ENCODE data around the gene NSD1. TPM values are rescaled to one million over a fixed set of nuclear protein-coding genes. Genes with fewer than 3 reads are reported as not detected.

NSD1 gene
- total and polyA plus RNA-seq, 2 of the 8 experiments (the other 6 are each of a cell fraction or from before 2014, with no cell fraction given), result 22.8 to 168 TPM

DNA sequence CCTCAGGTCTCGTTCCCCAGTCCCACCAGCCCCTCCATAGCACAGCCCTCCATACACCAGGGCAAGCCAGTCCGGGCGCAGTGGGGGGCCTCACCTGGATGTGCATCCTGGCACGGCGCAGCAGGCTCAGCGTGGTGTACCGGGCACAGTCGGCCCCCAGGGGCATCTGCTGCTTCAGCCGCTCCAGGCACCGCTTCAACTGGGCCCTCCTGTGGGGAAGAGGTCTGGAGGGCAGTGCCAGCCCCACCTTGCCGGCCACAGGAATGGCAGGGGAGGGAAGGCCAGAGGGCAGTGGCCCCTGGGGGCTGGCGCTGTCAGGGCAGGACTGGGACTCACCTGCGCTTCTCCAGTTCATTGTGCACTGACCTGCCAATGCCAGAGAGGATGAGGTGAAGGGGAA is 176.8 kb downstream of the NSD1 start:
- Histone ChIP-seq H4K5ac (ENCODE audit: insufficient read length, low read depth, low read length) (no peak overlapping the region), H3K23me2 (ENCODE audit: low read depth, low read length) (peaks cover 11% of the 10 kb centered on the region), H3K4ac (replicated peaks; ENCODE audit: insufficient read length, low read depth, low read length) (no peak overlapping the region), H2AK5ac (ENCODE audit: low read depth, low read length) (no peak overlapping the region), H2BK20ac (ENCODE audit: low read length) (0 out of 2 replicates have a peak overlapping the region, but pooled peaks have one; percentile 1), H3K36me3 (ENCODE audit: control insufficient read depth in 2 of 4, insufficient read depth in 4 of 4, low read length in 3 of 4) (peaks cover 3 to 17% (median 12%) of the 10 kb centered on the region in 4 experiments; a peak in 6 of 8 replicates), H3K4me2 (ENCODE audit: insufficient read depth in 1 of 2, low read depth in 2 of 2, low read length in 2 of 2) (peak overlapping the region in 1 of 2 experiments; percentile 97; a peak in 1 of 4 replicates), H2AFZ (ENCODE audit: low read length) (no peak overlapping the region), H3K79me2 (ENCODE audit: control insufficient read depth in 1 of 2, insufficient read depth in 2 of 2, low read length in 2 of 2) (peaks cover 0 to 4% of the 10 kb centered on the region in 2 experiments; a peak in 1 of 4 replicates), H3K27me3 (replicated peaks in 1 of 4; ENCODE audit: control insufficient read depth in 3 of 4, extremely low read depth in 1 of 4, insufficient read depth in 3 of 4, low read length in 3 of 4) (no peaks in the 10 kb centered on the region), H3K27ac (ENCODE audit: low read depth, low read length) (no peak overlapping the region), H3K14ac (ENCODE audit: insufficient read length) (no peak overlapping the region), H3K9ac (replicated peaks in 1 of 4; ENCODE audit: extremely low read depth in 1 of 4, low read depth in 3 of 4, low read length in 3 of 4) (no peak overlapping the region), H3K18ac (ENCODE audit: extremely low read depth, low read length) (no peak overlapping the region), H4K8ac (ENCODE audit: extremely low read depth, insufficient read depth, low read length) (no peak overlapping the region), H3K4me3 (ENCODE audit: extremely low read depth in 1 of 4, insufficient read depth in 2 of 4, low read depth in 3 of 4, low read length in 4 of 4) (peak overlapping the region in 1 of 4 experiments; percentile 64; a peak in 1 of 8 replicates), H3K4me1 (replicated peaks in 1 of 4; ENCODE audit: control insufficient read depth in 3 of 4, insufficient read depth in 4 of 4, low read length in 3 of 4) (peaks cover 0 to 19% (median 14%) of the 10 kb centered on the region in 4 experiments; a peak in 6 of 7 replicates), H4K20me1 (replicated peaks in 1 of 2; ENCODE audit: control insufficient read depth in 1 of 2, insufficient read depth in 2 of 2, low read length in 2 of 2) (peaks cover 5 to 11% of the 10 kb centered on the region in 2 experiments), H4K91ac (replicated peaks; ENCODE audit: insufficient read length, low read length) (no peak overlapping the region), H3K56ac (replicated peaks; ENCODE audit: insufficient read length, low read depth, low read length) (no peak overlapping the region), H3K79me1 (ENCODE audit: low read depth, low read length) (no peaks in the 10 kb centered on the region; the same call in 1 of the 2 replicates), H2BK5ac (ENCODE audit: low read depth, low read length) (no peak overlapping the region), H2BK12ac (ENCODE audit: low read depth, low read length) (no peak overlapping the region), H3K9me3 (ENCODE audit: insufficient read depth in 2 of 2, low read depth in 1 of 2, low read length in 1 of 2) (no peaks in the 10 kb centered on the region), H2BK15ac (ENCODE audit: low read length) (no peak overlapping the region), H3K23ac (ENCODE audit: insufficient read length) (no peak overlapping the region), H2BK120ac (replicated peaks; ENCODE audit: low read depth, low read length) (no peak overlapping the region)
- ChIA-PET POLR2A (ENCODE audit: partially characterized antibody) (interaction anchor here (0.7 to 6.0 kb wide), 14 partner anchors 8 to 195 kb away, joined by 3 to 26 read pairs (median 4); partner anchors contain the start of genes PRELID1 and RAB24), CTCF (ENCODE audit: partially characterized antibody) (interaction anchor here (0.6 to 16.6 kb wide), 45 partner anchors 9 to 495 kb away, joined by 3 to 251 read pairs (median 5); partner anchors contain the start of genes F12, GRK6, LMAN2 and PDLIM7)
- FAIRE-seq, result no peak
- no peak for TF ChIP-seq POLR2AphosphoS5 (IDR thresholded peaks at IDR 0.05; ENCODE audit: low read depth, low read length)
- TF ChIP-seq POU5F1 (IDR thresholded peaks at IDR 0.05; ENCODE audit: low read depth, low read length), result no peak
- TF ChIP-seq RBBP5 (IDR thresholded peaks at IDR 0.05; ENCODE audit: borderline replicate concordance, low read depth, low read length), result no peak
- no peak for TF ChIP-seq ATF2 (IDR thresholded peaks at IDR 0.05; ENCODE audit: low read length)
- TF ChIP-seq HDAC2 (IDR thresholded peaks at IDR 0.05; ENCODE audit: borderline replicate concordance in 1 of 2, low read depth in 2 of 2, low read length in 2 of 2), result no peak
- WGBS, 2 experiments (ENCODE audit: extremely low coverage in 1 of 2, insufficient coverage in 1 of 2, insufficient read length in 1 of 2, insufficient replicate concordance in 2 of 2, low coverage in 1 of 2, low lambda C conversion rate in 2 of 2, missing lambda C conversion rate in 1 of 2), result 87% methylated on average over 10 of the region's 13 CpGs; no CpG with 5 or more reads in 1 of the 2 experiments
- DNase-seq (ENCODE audit: low read depth in 1 of 2, low spot score in 2 of 2), result no peak
